Lower leg skin (tissue), 4 donors: ENCODE measurements around the gene SLIT3. TPM values are rescaled to one million over a fixed set of nuclear protein-coding genes. Genes with fewer than 3 reads are reported as not detected.
A peak's percentile ranks its signal among the peaks of the same experiment; 100 is the strongest.

Source experiments
- DNase-seq, 2 donors: peaks; one replicate each; pipeline ENCODE4 v3.0.0-alpha.2; 2019; ENCODE audit warnings: low spot score in 2 of 2
- H3K4me3 ChIP-seq: fragments of 200-600 bp; sonication (generic); 2 replicates; pipeline ENCODE4 v1.5.1; 2017; ENCODE audit warnings: mild to moderate bottlenecking, low read depth; ENCODE audit not compliant: poor library complexity, severe bottlenecking
- POLR2A ChIP-seq, 2 donors: fragments of 450-650 bp; IDR thresholded peaks; one replicate each; pipeline ENCODE4 v1.6.1; 2016 to 2017; ENCODE audit warnings: antibody characterized with exemption in 2 of 2, mild to moderate bottlenecking in 1 of 2, moderate library complexity in 1 of 2
- WGBS, 2 donors: methylation state at CpG; one replicate each; pipeline ENCODE4 v1.1.5; 2018; 5-methylcytosine and 5-hydroxymethylcytosine counted together
- intact Hi-C: fragments of 100-400 bp; cut with DNase I; formaldehyde crosslinking; loops from one replicate; pipeline ENCODE4 v1.15.0; 2023; ENCODE audit warnings: low total_unique reads
- total RNA-seq, 4 donors: library from RNA; depleted of rRNA; stranded (reverse); fragments of >200 nt; gene quantifications; one replicate each; pipeline ENCODE4 v1.1.0, GENCODE V29; 2016
- TF ChIP-seq, protein P1 (sequence below), 3 donors: fragments of 450-650 bp; IDR thresholded peaks; one replicate each; pipeline ENCODE4 v1.5.1; 2016; ENCODE audit warnings: antibody characterized with exemption in 3 of 3, mild to moderate bottlenecking in 3 of 3, moderate library complexity in 2 of 3

Gene SLIT3
- total RNA-seq: 10 to 100 TPM; 12.4 to 66.0 (median 22.8) TPM

DNA sequence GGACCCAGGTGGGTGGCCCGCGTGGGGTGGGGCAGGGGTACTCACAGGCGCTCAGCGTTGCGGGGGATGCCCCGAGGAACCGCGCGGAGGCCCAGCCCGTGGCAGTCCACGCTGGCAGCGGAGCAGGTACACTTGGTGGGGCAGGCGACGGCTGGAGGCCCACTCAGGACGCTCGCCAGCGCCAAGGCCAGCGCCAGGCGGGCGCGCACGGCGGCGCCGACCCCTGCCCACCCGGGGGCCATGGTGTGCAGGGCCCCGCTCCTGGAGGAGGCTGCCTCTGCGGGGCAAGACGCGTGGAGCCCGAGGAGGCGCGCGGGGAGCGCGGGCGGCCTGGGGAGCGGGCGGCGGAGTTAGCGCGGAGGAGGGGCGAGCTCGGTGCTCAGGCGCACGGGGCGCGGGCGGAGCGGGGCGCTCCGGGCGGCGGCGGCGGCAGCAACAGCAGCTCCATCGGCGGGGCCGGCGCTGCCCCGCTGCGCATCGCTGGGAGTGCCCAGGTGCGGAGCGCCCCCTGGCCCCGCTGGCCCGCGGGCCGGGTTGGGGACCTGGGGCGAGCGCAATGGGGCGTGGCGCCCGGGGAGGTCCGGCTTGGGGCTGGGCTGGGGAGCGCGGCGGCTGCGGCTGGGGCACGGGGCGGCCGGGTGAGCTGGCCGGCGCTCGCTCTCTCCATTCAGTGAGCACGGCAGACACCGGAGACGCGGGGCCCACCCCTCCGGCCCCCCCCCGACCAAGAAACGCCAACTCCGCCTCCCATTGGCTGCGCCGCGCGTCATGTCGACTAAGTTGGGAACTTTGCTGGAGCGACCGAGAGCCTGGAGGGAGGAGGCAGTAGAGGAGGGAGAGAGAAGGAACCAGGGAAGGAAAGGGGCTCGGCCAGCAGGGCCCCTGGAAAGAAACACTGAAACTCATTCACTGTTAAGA lies at the start of gene SLIT3:
SLIT3 (minus strand) TSS at position 672 of the 918 bp plus-strand sequence; CDS start at position 242, 430 bp downstream.
- intact Hi-C loops: loop anchor here (2.0 to 10.0 kb wide), 3 partner anchors 308 to 842 kb away; no protein-coding TSS in a partner anchor
- DNase-seq: peak; percentile 55 to 95
- WGBS, 2 donors: 1 to 2% methylated on average over 33 to 42 of the region's 101 CpGs
- TF ChIP-seq POLR2A (IDR thresholded peaks at IDR 0.05): no peak
- TF ChIP-seq, protein P1, sequence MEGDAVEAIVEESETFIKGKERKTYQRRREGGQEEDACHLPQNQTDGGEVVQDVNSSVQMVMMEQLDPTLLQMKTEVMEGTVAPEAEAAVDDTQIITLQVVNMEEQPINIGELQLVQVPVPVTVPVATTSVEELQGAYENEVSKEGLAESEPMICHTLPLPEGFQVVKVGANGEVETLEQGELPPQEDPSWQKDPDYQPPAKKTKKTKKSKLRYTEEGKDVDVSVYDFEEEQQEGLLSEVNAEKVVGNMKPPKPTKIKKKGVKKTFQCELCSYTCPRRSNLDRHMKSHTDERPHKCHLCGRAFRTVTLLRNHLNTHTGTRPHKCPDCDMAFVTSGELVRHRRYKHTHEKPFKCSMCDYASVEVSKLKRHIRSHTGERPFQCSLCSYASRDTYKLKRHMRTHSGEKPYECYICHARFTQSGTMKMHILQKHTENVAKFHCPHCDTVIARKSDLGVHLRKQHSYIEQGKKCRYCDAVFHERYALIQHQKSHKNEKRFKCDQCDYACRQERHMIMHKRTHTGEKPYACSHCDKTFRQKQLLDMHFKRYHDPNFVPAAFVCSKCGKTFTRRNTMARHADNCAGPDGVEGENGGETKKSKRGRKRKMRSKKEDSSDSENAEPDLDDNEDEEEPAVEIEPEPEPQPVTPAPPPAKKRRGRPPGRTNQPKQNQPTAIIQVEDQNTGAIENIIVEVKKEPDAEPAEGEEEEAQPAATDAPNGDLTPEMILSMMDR (IDR thresholded peaks at IDR 0.05): no peak
- peak within 1 kb of the TSS; percentile 33 for H3K4me3 ChIP-seq

DNA sequence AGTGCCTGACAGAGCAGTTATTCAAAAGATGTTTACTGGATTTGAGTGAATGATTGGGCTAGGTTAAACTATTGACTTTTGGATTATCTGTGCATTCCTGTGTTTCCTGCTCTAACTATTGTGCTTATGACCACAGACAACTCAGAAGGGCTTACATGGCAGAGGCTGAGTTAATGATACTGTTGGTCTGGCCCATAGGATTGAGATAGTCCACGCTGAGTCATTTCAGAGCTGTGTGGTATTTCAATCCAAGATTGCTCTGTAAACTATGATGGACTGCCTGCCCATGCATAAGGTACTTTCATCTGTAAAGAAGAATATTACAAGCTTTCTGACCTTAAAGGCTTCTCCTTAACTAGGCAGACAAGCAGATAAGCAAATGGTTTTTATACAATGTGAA lies 49.1 kb upstream of the SLIT3 start:
- DNase-seq: no peak
- intact Hi-C loops: no loop called here
- H3K4me3 ChIP-seq: no peak overlapping the region
- 81 to 82% methylated on average over 1 of the region's 1 CpG for WGBS, 2 donors
- TF ChIP-seq, protein P1 (IDR thresholded peaks at IDR 0.05): no peak
- no peak for TF ChIP-seq POLR2A (IDR thresholded peaks at IDR 0.05)

DNA sequence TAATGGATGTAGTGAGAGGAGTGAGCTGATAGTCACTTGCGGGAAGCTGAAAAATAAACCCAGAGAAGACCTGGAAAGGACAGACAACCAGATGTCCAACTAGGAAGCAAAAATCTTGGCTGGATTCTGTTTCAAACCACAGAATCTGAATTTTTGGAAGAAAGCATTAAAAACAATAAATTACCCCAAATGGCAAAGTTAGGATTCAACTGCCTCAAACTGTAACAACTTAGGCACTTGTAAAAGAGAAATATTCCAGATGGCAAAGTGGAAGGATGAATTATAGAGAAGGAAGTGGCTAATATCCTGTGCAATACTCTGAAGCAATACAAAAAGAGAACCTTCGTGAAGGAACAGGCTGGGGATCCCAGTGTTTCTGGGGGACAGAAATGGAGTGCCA lies 46.8 kb upstream of the SLIT3 start:
- no peak for TF ChIP-seq POLR2A (IDR thresholded peaks at IDR 0.05)
- TF ChIP-seq, protein P1 (IDR thresholded peaks at IDR 0.05): no peak
- intact Hi-C loops: no loop called here
- no peak for DNase-seq
- no peak overlapping the region for H3K4me3 ChIP-seq
- 52 to 56% methylated on average over 2 of the region's 2 CpGs for WGBS, 2 donors

DNA sequence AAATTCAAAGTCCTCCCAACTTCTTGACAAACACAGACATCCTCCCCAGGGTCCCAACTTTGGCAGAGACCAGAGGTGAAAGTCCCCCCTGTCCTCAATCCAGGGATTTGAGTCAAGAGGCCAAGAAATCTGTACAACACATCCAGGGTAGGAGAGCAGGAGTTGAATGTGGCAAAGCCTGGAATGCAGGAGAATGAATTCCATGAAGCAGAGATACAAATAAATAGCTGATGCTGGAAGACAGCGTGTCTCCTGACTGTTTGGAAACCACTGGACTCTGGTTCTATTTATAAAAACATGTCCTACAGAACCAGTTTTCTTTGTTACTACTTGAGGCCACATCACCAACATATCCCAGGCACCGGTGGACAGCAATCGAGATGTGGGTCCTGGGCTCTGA lies 43.7 kb upstream of the SLIT3 start:
- TF ChIP-seq, protein P1 (IDR thresholded peaks at IDR 0.05): no peak
- no peak for TF ChIP-seq POLR2A (IDR thresholded peaks at IDR 0.05)
- DNase-seq: peak; percentile 56 to 88
- WGBS, 2 donors: 49 to 58% methylated on average over 3 of the region's 3 CpGs
- no peak overlapping the region for H3K4me3 ChIP-seq
- intact Hi-C loops: no loop called here

DNA sequence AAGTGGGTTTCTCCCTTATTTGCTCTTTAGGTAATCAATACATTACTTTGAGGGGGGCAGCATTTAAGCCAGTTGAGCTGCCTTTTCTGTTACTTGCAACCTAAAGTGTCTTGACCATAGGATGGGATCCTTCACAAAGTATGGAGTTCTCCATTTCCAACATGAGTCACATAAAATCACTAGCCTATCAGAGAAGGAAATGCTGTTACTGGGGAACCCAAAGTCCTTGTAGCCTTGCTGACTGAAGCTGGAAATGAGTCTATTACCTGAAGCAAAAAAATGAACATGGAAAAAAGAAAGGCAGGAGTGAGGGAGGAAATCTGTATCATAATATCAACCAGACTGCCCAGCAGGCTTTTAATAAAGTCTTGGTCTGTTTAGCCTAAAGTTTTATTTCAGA lies 42.8 kb upstream of the SLIT3 start:
- no peak overlapping the region for H3K4me3 ChIP-seq
- TF ChIP-seq POLR2A (IDR thresholded peaks at IDR 0.05): no peak
- TF ChIP-seq, protein P1 (IDR thresholded peaks at IDR 0.05): no peak
- intact Hi-C loops: no loop called here
- DNase-seq: no peak
